ENCODE measurements around the gene SLC25A31.

The SLC25A31 gene

DNA sequence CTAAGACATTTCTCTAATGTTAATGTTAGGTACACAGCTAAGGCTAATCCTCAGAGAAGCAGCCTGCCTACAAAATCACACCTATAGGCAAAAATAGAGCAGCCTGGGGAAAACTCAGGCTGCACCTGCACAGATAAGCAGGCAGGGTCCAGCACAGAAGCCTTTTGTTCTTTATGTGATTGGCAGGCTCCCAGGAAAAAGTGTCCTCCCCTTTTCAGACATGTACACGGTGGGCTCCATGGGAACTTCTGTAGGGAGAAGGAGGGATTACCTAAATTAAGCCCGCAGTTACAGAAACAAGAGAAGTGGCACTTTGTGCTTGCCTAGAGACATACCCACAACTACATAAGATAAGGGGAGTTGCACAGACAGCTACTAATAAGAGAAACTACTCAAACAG, 47.9 kb downstream of the SLC25A31 start:
- ATAC-seq: no peak

DNA sequence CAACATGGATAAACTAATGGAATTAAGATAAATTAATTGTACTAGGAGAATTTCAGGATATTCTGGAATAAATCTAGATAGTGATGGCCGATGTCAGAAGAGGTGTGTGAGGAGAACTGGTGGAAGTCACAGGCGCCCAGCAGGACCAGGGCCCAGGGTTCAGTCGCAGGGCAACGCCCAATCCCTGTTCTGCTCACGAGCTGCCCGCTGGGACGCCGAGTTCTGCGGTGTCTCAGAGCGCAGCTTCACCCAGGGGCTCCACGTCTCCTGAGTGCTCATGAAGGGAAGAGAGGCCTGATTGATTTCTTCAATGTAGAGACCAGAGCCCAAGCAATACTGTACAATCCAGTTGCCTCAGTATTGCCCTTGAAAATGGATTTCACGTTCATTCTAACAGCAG, 50.4 kb downstream of the SLC25A31 start:
- no peak for ATAC-seq

- peak in 1 of 2 donors; percentile 9 for ATAC-seq
Observed at GRCh38 chr4:127781300-127782024, 51.3 kb downstream of the SLC25A31 start.

- ATAC-seq: peak; percentile 30 to 79
Observed at GRCh38 chr4:127782025-127782274, 51.8 kb downstream of the SLC25A31 start.

DNA sequence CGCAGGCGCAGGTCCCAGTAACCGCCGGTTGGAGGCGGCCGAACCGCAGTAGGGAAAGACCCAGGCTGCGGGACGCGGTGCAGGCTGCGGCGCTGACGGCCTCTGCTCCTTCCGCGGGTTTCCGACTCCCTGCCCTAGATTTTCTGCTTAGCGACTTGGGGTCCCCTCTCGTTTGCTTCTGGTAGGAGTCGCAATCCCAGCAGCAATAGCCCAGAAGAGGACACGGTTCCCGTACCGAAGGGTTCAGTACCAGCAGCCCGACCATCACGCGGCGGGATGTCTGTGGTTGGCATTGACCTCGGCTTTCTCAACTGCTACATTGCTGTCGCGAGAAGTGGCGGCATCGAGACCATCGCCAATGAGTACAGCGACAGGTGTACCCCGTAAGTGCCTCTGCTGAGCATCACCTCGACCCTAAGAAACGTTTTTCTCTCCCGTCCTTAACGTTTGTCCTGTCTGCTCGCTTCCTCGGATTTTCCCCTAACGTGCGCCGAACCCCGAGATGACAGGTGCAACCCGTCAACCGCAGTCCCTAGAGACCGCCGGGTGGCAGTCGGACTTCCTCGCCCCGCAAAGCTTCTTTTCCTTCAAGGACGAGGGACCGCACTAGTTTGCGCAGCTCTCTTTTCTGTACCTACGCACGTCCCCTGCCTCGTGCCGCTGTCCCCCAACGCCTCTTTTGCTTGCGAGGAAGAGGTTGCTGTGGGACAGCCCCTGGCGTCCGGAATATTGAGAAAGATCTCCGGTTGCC, 52.2 kb downstream of the SLC25A31 start, which contains the start of gene HSPA4L:
TSS of gene HSPA4L (plus strand) at position 48 of the 751 bp plus-strand sequence. CDS start at position 277, 229 bp downstream.
- peak; percentile 25 to 76 for ATAC-seq

DNA sequence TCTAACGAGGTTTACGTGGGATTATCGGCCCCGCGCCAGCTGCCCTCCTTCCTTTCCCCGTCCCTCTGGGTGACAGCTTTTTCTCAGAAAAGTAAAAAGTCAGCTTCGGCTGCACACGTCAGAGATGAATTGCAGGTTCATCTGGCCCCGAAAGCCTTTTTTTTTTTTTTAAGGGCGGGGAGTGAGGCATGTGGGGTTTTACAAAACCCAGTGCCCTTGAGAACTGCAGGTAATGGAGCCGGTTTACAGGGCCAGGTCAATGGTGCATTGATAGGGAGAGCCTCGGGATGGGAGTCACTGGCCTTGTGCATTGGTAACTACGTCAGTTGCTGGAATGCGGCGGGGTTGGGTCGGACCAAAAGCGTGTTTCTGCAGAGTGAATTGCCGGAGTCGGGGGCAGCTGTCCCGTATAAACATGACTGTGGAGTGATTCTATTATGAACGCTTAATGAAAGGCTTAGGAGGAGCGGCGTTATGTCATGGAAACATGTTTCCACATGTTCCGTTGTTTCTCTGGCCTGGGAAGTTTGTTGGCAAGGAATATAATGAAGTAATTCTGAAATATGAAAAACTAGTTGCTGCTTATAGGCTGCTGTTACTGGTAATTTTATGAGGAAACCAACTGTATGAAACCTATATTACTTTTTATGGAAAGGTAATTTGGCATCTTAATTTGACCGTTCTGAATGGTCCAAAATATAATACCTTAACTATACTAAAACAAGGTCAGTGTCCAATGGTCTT, 53.0 kb downstream of the SLC25A31 start:
- peak; percentile 24 to 40 for ATAC-seq

DNA sequence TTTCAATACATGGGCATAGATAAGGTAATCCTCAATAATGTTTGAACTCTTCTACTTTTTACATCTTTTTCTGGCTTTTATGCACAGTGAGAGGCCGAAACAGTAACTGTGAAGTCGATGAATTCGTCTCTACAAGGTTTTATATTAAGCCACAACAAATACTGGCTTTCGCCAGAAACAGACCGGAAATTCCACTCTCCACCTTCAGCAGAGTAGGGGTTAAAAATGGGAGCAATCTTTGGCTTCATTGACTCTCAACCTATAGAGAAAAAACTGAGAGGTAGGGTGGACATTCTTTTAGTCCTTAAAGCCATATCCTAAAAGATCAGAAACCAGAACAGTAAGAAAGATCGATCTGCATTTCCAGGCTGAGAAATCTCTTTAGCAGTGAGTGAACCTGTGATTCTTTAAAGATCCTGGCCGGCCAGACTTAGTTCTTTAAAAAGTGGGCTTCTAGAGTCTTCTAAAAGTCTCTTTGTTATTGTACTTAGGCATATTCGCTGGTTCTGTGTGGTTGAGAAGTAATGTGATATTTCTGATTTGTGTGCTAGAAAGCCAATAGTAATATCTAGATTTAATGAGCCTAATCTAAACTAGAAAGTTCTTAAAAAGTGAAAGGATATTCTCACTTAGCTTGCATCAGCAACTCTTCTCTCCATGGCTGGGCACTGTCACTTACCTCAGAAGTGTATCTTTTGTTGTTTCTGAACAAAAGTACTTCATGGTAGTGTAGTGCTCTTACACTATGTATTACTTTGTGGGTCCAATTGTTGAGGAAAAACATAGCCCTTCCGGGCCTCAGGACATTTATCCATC, 54.0 kb downstream of the SLC25A31 start:
- no peak for ATAC-seq

GRCh38 chr4:127788517-127788916, 58.3 kb downstream of the SLC25A31 start:
- ATAC-seq: no peak

DNA sequence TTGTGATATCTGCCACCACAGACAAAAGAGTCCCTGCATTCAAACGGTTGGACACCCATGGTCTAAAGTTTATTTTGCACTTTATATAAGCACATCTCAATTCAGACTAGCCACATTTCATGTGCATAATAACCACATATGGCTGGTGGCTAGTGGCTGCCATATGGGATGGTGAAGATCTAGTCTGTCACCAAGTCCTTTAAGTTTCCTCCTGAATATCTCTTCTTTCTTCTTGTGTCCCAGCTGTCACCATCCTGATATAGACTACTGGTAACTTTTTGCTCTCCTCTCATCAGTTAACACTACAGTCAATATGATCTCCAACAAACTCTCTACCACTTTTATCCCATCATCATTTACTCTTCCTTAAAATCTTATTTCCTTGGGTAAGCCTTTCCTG, 61.2 kb downstream of the SLC25A31 start:
- no peak for ATAC-seq

- no peak for ATAC-seq
Observed at GRCh38 chr4:127793528-127793927, 63.3 kb downstream of the SLC25A31 start.

GRCh38 chr4:127799711-127800110, 69.5 kb downstream of the SLC25A31 start:
- no peak for ATAC-seq

- no peak for ATAC-seq
Observed at GRCh38 chr4:127809173-127809800, 79.1 kb downstream of the SLC25A31 start.

DNA sequence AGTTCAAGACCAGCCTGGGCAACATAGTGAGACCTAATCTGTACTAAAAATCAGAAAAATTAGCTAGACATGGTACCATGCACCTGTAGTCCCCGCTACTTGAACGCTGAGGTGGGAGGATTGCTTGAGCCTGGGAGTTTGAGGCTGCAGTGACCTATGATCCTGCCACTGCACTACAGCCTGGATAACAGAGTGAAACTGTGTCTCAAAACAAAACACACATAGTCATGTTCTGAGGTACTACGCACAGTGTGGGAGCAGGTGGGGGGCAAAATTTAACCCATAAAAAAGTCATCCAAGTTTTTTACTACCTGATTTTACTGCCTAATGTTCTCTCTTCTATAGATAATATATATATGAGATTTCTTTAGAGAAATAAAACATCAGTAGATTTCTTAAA, 80.4 kb downstream of the SLC25A31 start:
- ATAC-seq: no peak

DNA sequence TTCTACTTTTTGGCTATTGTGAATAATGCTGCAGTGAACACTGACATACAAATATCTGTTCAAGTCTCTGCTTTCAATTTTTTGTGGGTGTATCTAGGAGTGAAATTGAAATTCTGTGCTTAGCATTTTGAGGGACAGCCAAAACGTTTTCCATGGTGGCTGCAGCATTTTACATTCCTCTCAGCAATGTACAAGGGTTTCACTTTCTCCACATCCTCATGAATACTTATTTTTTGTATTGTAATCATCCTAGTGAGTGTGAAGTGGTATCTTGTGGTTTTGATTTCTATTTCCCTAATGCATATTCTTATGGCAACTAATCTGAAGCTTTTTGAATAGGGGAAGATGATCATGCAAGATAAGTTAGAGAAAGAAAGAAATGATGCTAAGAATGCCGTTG, 92.2 kb downstream of the SLC25A31 start:
- ATAC-seq: no peak

Data from activated CD4-positive, CD25-positive, alpha-beta regulatory T cell treated with anti-CD3 and anti-CD28 coated beads, Interleukin-2, amount 50 U/mL, for 24 hours (primary cell).